Neural cell (in vitro differentiated cells): ENCODE results near the gene CCT4. TPM values are rescaled to one million over a fixed set of nuclear protein-coding genes. Genes with fewer than 3 reads are reported as not detected.

Experiments used
- H2AFZ ChIP-seq: fragments of 200-600, 300-800 bp; sonication (generic), shearing (Covaris generic); 2 replicates; pipeline ENCODE4 v1.6.0; 2014; ENCODE audit warnings: low read depth, mild to moderate bottlenecking, antibody characterized with exemption, low read length, moderate library complexity
- H3F3A ChIP-seq: fragments of 200-600 bp; shearing (Covaris generic); 2 replicates; pipeline ENCODE4 v1.6.1; 2016; ENCODE audit warnings: mild to moderate bottlenecking, moderate library complexity, mixed read lengths, antibody characterized with exemption, low read length; ENCODE audit not compliant: insufficient read depth, poor library complexity, severe bottlenecking
- H3K27ac ChIP-seq: fragments of 200-600, 300-800 bp; sonication (generic), shearing (Covaris generic); 2 replicates; pipeline ENCODE4 v1.5.1; 2014; ENCODE audit warnings: mild to moderate bottlenecking, low read length, moderate library complexity
- H3K27me3 ChIP-seq: fragments of 300-800, 200-600 bp; sonication (generic), shearing (Covaris generic); 2 replicates; pipeline ENCODE4 v1.6.0; 2014; ENCODE audit warnings: mild to moderate bottlenecking, low read depth, low read length, moderate library complexity; ENCODE audit not compliant: insufficient read depth
- H3K36me3 ChIP-seq: fragments of 300-800, 200-600 bp; sonication (generic), shearing (Covaris generic); 2 replicates; pipeline ENCODE4 v1.5.1; 2014; ENCODE audit warnings: mild to moderate bottlenecking, antibody characterized with exemption, low read length, moderate library complexity; ENCODE audit not compliant: insufficient read depth
- H3K4me2 ChIP-seq: fragments of 300-800, 200-600 bp; sonication (generic), shearing (Covaris generic); 2 replicates; pipeline ENCODE4 v1.6.0; 2014; ENCODE audit warnings: mild to moderate bottlenecking, low read length
- H3K4me3 ChIP-seq: fragments of 300-800, 200-600 bp; sonication (generic), shearing (Covaris generic); 2 replicates; pipeline ENCODE4 v1.5.1; 2014; ENCODE audit warnings: mild to moderate bottlenecking, low read length, moderate library complexity
- H3K79me2 ChIP-seq: fragments of 200-600 bp; shearing (Covaris generic); replicated peaks from 2 replicates; pipeline ENCODE4 v1.6.0; 2014; ENCODE audit warnings: mild to moderate bottlenecking, low read length, moderate library complexity; ENCODE audit not compliant: insufficient read depth
- H3K9ac ChIP-seq: fragments of 300-800, 200-600 bp; sonication (generic), shearing (Covaris generic); 2 replicates; pipeline ENCODE4 v1.6.1; 2016; ENCODE audit warnings: mild to moderate bottlenecking, low read length, mixed read lengths
- H3K9me2 ChIP-seq: fragments of 200-600 bp; shearing (Covaris generic); 2 replicates; pipeline ENCODE4 v1.6.1; 2016; ENCODE audit warnings: mild to moderate bottlenecking, low read length, mixed read lengths; ENCODE audit not compliant: insufficient read depth
- H3K9me3 ChIP-seq: fragments of 200-600, 300-800 bp; sonication (generic), shearing (Covaris generic); 2 replicates; pipeline ENCODE4 v1.6.1; 2016; ENCODE audit warnings: mild to moderate bottlenecking, mixed run types, low read length, moderate library complexity, mixed read lengths
- H4K20me1 ChIP-seq: fragments of 200-600 bp; shearing (Covaris generic); 2 replicates; pipeline ENCODE4 v1.6.1; 2016; ENCODE audit warnings: mild to moderate bottlenecking, mixed run types; ENCODE audit not compliant: insufficient read depth
- EP300 ChIP-seq: fragments of 450-650 bp; conservative IDR thresholded peaks from 2 replicates; pipeline ENCODE4 v1.6.1; 2014; ENCODE audit warnings: antibody characterized with exemption, mild to moderate bottlenecking, moderate library complexity; ENCODE audit not compliant: poor library complexity, severe bottlenecking
- EZH2 ChIP-seq: fragments of 200-600, 300-800 bp; shearing (Covaris generic), sonication (generic); IDR thresholded peaks from 2 replicates; pipeline ENCODE4 v1.6.1; 2014; ENCODE audit warnings: antibody characterized with exemption, low read length, borderline replicate concordance, mild to moderate bottlenecking; ENCODE audit not compliant: insufficient read depth, poor library complexity, severe bottlenecking
- MXI1 ChIP-seq: fragments of 450-650 bp; conservative IDR thresholded peaks from 2 replicates; pipeline ENCODE4 v1.6.1; 2014; ENCODE audit warnings: antibody characterized with exemption, mild to moderate bottlenecking; ENCODE audit not compliant: poor library complexity, severe bottlenecking
- POLR2AphosphoS5 ChIP-seq: IDR thresholded peaks from 2 replicates; pipeline ENCODE4 v1.6.1; 2012
- RAD21 ChIP-seq: fragments of 450-650 bp; conservative IDR thresholded peaks from 2 replicates; pipeline ENCODE4 v1.6.1; 2014; ENCODE audit warnings: antibody characterized with exemption, mild to moderate bottlenecking, moderate library complexity
- SMC3 ChIP-seq: fragments of 450-650 bp; conservative IDR thresholded peaks from 2 replicates; pipeline ENCODE4 v1.6.1; 2014; ENCODE audit warnings: antibody characterized with exemption, mild to moderate bottlenecking, moderate library complexity; ENCODE audit not compliant: poor library complexity
- TAF1 ChIP-seq: IDR thresholded peaks from 2 replicates; pipeline ENCODE4 v1.6.1; 2012; ENCODE audit warnings: low read depth
- polyA plus RNA-seq: library from polyadenylated mRNA; depleted of rRNA; stranded (reverse); fragments of >200 nt; gene quantifications from 2 replicates; pipeline ENCODE4 v1.2.3, GENCODE V29; 2014
- TF ChIP-seq, protein P1 (sequence below): fragments of 450-650 bp; IDR thresholded peaks from 2 replicates; pipeline ENCODE4 v1.5.1; 2014; ENCODE audit warnings: antibody characterized with exemption, mild to moderate bottlenecking, moderate library complexity; ENCODE audit not compliant: poor library complexity, severe bottlenecking
- TF ChIP-seq, protein P2 (sequence below): IDR thresholded peaks from 2 replicates; pipeline ENCODE4 v1.6.1; 2012; ENCODE audit warnings: borderline replicate concordance

The CCT4 gene
- polyA plus RNA-seq, 1 donor from 2014 or later: 140 TPM

DNA sequence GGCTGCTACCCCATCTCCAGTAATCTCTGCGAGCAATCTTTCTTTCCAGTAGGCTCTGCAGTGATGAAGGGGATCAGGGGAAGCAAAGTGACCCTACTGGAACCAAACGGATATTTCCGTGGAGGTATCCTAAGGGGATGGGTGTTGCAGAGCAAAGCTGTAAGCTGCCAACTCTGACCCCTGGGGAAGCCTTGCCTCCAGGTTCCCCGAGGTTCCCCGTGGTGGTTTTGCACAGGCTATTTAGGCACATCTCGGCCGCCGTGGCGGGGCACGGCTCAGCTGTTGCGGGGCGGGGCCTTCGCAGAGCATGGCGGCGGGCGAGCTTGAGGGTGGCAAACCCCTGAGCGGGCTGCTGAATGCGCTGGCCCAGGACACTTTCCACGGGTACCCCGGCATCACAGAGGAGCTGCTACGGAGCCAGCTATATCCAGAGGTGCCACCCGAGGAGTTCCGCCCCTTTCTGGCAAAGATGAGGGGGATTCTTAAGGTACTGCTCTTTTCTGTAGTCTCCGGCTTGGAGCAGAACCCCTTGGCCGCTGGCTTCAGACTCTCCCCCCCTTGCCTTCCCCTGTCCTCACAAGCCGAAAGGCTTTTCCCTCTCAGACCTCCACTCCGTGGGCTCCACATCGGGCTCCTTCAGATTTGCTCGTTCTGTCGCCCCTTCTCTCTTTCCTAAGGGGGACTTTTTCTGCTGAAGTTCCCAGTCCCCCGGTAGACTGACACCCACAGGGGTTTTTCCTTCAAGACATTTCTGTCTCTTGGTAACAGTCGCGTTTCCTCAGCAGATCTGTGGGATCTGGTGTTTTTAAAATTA, 17.1 kb upstream of the CCT4 start, which contains the start of gene COMMD1:
TSS of gene COMMD1 (plus strand) at position 303 of the 814 bp plus-strand sequence. CDS start at position 308, 5 bp downstream.
- Histone ChIP-seq H3K9me2 (no peaks in the 10 kb centered on the region), H3K9me3 (no peaks in the 10 kb centered on the region), H3K27ac (peak within 1 kb of the TSS; percentile 38), H3F3A (no peaks in the 10 kb centered on the region), H3K4me2 (peak within 1 kb of the TSS; percentile 46), H3K9ac (peak within 1 kb of the TSS; percentile 63), H3K27me3 (no peaks in the 10 kb centered on the region), H3K79me2 (peaks cover 8% of the 10 kb centered on the region), H3K36me3 (no peaks in the 10 kb centered on the region), H3K4me3 (peak within 1 kb of the TSS; percentile 76), H2AFZ (peak within 1 kb of the TSS; percentile 31), H4K20me1 (no peaks in the 10 kb centered on the region)
- TF ChIP-seq RAD21: peak; percentile 18
- peak; percentile 84 for TF ChIP-seq TAF1
- TF ChIP-seq, protein P1, sequence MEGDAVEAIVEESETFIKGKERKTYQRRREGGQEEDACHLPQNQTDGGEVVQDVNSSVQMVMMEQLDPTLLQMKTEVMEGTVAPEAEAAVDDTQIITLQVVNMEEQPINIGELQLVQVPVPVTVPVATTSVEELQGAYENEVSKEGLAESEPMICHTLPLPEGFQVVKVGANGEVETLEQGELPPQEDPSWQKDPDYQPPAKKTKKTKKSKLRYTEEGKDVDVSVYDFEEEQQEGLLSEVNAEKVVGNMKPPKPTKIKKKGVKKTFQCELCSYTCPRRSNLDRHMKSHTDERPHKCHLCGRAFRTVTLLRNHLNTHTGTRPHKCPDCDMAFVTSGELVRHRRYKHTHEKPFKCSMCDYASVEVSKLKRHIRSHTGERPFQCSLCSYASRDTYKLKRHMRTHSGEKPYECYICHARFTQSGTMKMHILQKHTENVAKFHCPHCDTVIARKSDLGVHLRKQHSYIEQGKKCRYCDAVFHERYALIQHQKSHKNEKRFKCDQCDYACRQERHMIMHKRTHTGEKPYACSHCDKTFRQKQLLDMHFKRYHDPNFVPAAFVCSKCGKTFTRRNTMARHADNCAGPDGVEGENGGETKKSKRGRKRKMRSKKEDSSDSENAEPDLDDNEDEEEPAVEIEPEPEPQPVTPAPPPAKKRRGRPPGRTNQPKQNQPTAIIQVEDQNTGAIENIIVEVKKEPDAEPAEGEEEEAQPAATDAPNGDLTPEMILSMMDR: no peak
- TF ChIP-seq EZH2: no peak
- peak; percentile 81 for TF ChIP-seq POLR2AphosphoS5
- TF ChIP-seq MXI1: peak; percentile 72
- TF ChIP-seq, protein P2, sequence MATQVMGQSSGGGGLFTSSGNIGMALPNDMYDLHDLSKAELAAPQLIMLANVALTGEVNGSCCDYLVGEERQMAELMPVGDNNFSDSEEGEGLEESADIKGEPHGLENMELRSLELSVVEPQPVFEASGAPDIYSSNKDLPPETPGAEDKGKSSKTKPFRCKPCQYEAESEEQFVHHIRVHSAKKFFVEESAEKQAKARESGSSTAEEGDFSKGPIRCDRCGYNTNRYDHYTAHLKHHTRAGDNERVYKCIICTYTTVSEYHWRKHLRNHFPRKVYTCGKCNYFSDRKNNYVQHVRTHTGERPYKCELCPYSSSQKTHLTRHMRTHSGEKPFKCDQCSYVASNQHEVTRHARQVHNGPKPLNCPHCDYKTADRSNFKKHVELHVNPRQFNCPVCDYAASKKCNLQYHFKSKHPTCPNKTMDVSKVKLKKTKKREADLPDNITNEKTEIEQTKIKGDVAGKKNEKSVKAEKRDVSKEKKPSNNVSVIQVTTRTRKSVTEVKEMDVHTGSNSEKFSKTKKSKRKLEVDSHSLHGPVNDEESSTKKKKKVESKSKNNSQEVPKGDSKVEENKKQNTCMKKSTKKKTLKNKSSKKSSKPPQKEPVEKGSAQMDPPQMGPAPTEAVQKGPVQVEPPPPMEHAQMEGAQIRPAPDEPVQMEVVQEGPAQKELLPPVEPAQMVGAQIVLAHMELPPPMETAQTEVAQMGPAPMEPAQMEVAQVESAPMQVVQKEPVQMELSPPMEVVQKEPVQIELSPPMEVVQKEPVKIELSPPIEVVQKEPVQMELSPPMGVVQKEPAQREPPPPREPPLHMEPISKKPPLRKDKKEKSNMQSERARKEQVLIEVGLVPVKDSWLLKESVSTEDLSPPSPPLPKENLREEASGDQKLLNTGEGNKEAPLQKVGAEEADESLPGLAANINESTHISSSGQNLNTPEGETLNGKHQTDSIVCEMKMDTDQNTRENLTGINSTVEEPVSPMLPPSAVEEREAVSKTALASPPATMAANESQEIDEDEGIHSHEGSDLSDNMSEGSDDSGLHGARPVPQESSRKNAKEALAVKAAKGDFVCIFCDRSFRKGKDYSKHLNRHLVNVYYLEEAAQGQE: peak; percentile 52
- TF ChIP-seq EP300: peak; percentile 11
- peak; percentile 47 for TF ChIP-seq SMC3

DNA sequence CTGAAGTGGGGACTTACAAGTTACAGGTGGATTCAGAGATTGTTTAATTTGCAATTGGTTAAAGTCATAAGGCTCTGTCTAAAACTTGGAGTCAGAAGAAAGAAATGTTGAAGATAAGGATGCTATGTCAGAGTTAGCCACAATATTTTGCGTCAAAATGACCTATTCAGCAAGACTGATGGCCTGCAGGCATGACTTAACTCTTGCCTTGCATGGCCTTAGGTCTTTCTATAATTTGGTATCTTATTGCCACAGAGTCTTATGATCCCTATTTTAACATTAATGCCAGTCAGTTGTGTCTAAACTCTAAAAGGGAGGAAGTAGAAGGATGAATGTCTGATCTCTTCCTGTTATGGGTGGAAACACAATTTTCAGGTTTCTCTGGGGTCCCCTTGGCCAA, 11.8 kb upstream of the CCT4 start:
- TF ChIP-seq EP300 (no peak), POLR2AphosphoS5 (no peak), MXI1 (no peak), RAD21 (no peak), EZH2 (no peak), SMC3 (no peak), TAF1 (no peak)
- TF ChIP-seq, protein P2: no peak
- TF ChIP-seq, protein P1: no peak
- H3K27ac ChIP-seq: no peak overlapping the region
- no peaks in the 10 kb centered on the region for H4K20me1 ChIP-seq
- H2AFZ ChIP-seq: no peak overlapping the region
- no peaks in the 10 kb centered on the region for H3F3A ChIP-seq
- H3K4me3 ChIP-seq: no peak overlapping the region
- no peaks in the 10 kb centered on the region for H3K9me3 ChIP-seq
- H3K9ac ChIP-seq: no peak overlapping the region
- H3K27me3 ChIP-seq: no peaks in the 10 kb centered on the region
- no peaks in the 10 kb centered on the region for H3K9me2 ChIP-seq
- H3K79me2 ChIP-seq: no peaks in the 10 kb centered on the region
- H3K4me2 ChIP-seq: no peak overlapping the region
- H3K36me3 ChIP-seq: no peaks in the 10 kb centered on the region
